Left lobe of liver (tissue), 2 donors: ENCODE measurements around the gene RAD50. TPM values are rescaled to one million over a fixed set of nuclear protein-coding genes. Genes with fewer than 3 reads are reported as not detected.

ENCODE experiments used
- ATAC-seq: fragments of 200-7000 bp; cut with Tn5 transposase; one replicate; pipeline ENCODE4 v1.9.1; 2020; ENCODE audit warnings: mild to moderate bottlenecking, moderate library complexity
- DNase-seq: peaks from one replicate; pipeline ENCODE4 v3.0.0-alpha.2; 2020; ENCODE audit warnings: low spot score
- total RNA-seq: library from RNA; stranded (reverse); gene quantifications from one replicate; pipeline ENCODE4 v1.2.1, GENCODE V29; 2021
- donor health status: DM: no; HTN: no; CAD: no; lungs with moderate emphysema.
- donor health status: DM: no; HTN: yes; CAD: no.

The RAD50 gene
- total RNA-seq, 1 donor from 2014 or later, result 14.5 TPM

- ATAC-seq, result no peak
- DNase-seq, result no peak
Measured at GRCh38 chr5:132673488-132673887, 116.7 kb downstream of the RAD50 start.

DNA sequence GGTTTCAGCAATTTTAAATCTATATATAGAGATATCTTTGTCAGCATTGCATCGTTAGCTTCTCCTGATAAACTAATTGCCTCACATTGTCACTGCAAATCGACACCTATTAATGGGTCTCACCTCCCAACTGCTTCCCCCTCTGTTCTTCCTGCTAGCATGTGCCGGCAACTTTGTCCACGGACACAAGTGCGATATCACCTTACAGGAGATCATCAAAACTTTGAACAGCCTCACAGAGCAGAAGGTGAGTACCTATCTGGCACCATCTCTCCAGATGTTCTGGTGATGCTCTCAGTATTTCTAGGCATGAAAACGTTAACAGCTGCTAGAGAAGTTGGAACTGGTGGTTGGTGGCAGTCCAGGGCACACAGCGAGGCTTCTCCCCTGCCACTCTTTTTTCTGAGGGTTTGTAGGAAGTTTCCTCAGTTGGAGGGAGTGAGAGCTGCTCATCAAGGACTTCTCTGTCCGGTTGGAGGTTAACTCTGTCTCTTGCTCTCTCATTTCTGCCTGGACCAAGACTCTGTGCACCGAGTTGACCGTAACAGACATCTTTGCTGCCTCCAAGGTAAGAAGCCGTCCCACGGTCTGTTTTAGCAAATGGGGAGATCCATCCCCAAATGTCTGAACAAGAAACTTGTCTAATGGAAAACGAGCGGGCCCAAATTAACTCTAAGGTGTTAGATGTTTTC lies 117.3 kb downstream of the RAD50 start, which contains the start of gene IL4:
IL4 (plus strand) TSS at position 51 of the 692 bp plus-strand sequence; CDS start at position 113, 62 bp downstream.
- no peak for DNase-seq
- ATAC-seq, result no peak

- DNase-seq, result no peak
- no peak for ATAC-seq
Measured at GRCh38 chr5:132674671-132675506, 118.1 kb downstream of the RAD50 start.

GRCh38 chr5:132675936-132676689 lies 119.3 kb downstream of the RAD50 start:
- no peak for ATAC-seq
- DNase-seq, result no peak

- no peak for ATAC-seq
- no peak for DNase-seq
Measured at GRCh38 chr5:132677191-132677590, 120.4 kb downstream of the RAD50 start.

DNA sequence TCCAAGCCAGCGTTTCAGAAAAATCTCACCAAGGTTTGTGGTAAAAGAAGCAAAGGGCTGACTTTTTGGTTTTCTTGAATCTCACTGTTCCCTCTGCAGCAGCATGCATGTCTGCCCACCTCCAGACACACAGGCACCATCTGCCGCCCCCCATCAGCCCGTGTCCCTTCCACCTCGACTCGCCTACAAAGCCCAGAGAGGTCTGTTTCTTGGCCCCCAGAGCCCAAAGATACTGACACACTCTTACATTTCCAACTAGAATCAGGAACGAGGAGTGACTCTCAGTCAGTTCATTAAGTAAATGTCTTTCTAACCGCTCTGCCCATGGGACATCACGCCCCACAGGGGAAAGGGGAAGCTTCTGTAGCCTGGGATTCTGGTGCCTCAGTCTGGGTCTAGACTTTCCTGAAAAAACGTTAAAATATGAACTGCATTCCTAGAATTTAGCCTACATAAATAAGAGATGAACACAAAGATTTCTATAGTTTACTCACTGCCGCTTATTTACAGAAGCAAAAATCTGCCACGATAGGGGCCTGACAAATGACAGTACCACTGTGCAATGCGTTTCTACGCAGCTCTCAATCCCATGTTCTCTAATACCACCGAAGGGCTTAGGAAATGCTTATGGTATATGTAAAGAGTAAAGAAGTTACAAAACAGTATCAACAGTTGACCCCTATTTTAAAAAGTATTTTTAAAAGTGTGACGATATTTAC lies 121.1 kb downstream of the RAD50 start:
- no peak for ATAC-seq
- no peak for DNase-seq

GRCh38 chr5:132678735-132679134 lies 122.0 kb downstream of the RAD50 start:
- ATAC-seq (no peak), DNase-seq (no peak)

- DNase-seq, result no peak
- ATAC-seq, result no peak
Measured at GRCh38 chr5:132679166-132679565, 122.4 kb downstream of the RAD50 start.

- DNase-seq (no peak), ATAC-seq (no peak)
Measured at GRCh38 chr5:132679717-132680380, 123.1 kb downstream of the RAD50 start.

DNA sequence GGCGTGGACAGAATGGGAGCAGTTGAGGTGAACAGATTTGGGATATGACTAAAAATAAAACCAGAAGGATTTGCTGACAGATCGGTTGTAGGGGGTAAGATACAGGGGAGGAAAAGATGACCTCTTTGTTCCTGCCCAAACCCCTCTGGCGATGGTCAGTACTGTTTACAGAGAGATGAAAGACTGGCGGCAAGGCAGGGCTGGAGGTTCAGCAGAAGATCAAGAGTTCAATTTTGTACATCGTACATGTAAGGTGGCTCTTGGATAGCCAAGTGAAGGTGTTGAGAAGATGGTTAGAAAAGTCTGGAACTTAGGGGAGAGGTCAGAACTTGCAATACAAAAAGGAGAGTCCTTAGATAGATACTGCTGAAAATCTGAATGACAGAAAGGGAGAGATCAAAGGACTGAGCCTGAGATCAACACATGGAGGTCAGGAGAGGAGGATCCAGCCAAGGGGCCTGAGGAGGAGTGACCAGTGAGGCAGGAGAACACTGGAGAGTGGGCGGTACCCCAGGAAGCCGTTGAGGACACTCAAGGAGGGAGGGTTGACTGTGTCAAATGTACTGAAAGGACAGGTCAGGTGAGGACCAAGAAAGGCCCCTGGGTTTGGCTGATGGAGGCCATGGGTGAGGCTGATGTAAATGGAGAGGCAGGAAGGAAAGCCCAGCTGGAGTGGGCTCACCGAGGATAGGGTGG lies 124.2 kb downstream of the RAD50 start:
- no peak for DNase-seq

DNA sequence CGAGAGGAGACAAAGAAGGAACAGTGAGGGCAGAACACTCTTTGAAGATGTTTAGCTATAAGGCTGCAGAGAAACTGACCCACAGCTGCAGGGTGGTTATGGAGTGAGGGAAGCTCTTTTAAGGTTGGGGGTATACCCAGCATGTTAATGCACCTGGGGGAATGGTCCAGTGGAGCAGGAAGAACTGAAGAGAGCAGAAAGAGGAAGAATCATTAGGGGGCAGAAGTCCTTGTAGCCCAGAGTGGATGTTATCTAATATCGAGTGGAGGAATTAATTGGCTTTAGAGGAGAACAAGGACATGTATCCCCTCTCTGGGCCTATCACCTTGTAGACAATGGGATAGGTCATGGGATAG lies 124.7 kb downstream of the RAD50 start:
- DNase-seq (no peak), ATAC-seq (no peak)

More for the DNA sequence above, 124.2 kb downstream of the RAD50 start:
- no peak for ATAC-seq

DNA sequence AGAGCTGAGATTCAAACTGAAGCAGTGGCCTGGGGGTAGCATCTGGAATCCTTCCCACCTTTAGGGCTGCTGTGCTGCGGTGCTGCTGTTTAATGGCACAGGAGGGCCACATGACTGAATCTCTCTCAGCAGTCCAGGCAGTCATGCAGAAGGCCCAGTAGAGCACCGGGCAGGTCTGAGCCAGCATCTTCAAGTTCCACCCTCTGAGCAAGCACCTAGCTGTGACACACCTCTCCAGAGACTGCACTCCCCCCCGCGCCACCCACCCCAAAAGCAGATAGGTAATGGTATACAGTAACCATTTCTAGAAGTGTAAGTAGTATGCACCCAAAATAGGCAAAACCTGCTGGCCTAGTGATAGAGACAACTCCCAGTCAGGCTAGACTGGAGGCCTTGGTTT lies 125.2 kb downstream of the RAD50 start:
- DNase-seq (no peak), ATAC-seq (no peak)

GRCh38 chr5:132684491-132684890 lies 127.7 kb downstream of the RAD50 start:
- DNase-seq, result no peak
- ATAC-seq, result no peak

DNA sequence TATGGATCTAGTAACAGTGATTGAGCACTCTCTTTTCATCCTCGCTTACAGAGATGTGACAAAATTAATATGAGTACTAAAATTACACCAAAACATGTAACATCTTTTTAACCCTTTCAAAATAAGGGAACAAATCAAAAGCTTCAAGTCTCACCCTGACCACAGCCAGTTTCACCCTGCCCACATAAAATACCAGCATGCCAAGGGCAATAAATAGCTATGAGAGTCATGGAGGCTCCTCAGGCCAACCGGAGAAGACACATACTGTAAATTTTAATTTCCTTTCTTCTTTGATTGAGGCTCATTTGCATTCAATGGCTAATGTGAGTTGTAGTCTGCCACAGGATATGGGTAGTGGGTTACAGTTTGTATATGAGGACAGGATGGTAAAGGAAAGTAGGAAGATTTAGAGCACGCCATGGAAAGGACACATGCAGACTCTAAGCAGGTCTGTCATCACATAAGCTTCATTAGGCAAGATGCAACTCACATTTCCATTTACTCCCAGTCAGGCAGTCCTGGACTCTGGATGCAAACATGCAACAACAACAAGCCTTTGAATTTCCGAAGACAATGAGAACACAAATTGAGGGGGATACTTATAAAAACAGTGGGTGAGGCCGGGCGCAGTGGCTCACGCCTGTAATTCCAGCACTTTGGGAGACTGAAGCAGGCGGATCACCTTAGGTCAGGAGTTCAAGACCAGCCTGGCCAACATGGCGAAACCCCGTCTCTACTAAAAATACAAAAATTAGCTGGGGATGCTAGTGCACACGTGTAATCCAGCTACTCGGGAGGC lies 128.3 kb downstream of the RAD50 start:
- ATAC-seq (no peak), DNase-seq (no peak)

DNA sequence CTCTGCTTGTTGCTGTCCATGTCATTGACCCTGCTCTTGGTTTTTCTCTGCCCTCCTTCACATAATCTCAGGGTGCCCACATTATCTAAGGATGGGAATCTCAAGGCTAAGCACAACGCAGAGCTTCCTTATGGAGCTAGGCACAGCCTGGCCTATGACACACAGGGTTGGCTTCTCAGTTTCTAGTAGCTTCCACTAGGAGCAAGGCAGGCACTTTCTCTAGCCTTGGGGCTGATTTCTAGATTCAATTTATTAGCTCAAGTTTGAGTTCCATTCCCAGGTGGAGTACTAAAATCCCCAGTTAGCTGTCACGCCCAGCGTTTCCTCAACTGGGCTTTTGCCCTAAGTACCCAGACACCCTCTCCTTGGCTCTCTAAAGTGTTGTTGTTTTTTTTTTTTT lies 129.4 kb downstream of the RAD50 start:
- DNase-seq (no peak), ATAC-seq (no peak)

DNA sequence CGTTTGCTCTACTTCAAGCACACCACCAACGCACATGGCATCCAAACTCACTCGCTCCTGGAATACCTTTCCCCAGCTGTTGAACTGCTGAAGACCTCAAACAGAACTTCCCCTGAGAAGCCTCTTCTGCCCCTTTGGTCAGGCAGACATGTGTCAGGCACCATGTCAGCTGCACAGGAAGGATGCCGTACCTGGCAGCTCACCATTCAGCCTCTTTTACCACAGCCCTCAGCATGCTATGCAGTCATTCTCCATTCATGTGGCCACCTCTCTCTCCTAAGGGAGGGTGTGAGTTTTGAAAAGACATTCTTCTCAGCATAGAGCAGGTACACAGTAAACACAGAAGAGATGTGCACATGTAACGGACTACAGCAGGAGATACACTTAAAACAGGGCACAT lies 131.2 kb downstream of the RAD50 start:
- ATAC-seq, result no peak
- no peak for DNase-seq

- DNase-seq (no peak), ATAC-seq (no peak)
Measured at GRCh38 chr5:132688536-132689339, 132.0 kb downstream of the RAD50 start.

GRCh38 chr5:132689513-132689912 lies 132.7 kb downstream of the RAD50 start:
- DNase-seq, result no peak
- ATAC-seq, result no peak
